Measurements from ENCODE around the gene ARHGAP45. TPM values are rescaled to one million over a fixed set of nuclear protein-coding genes. Genes with fewer than 3 reads are reported as not detected.

Gene ARHGAP45
- total and polyA plus RNA-seq, 2 donors from 2014 or later = 11.8 to 50.0 TPM

DNA sequence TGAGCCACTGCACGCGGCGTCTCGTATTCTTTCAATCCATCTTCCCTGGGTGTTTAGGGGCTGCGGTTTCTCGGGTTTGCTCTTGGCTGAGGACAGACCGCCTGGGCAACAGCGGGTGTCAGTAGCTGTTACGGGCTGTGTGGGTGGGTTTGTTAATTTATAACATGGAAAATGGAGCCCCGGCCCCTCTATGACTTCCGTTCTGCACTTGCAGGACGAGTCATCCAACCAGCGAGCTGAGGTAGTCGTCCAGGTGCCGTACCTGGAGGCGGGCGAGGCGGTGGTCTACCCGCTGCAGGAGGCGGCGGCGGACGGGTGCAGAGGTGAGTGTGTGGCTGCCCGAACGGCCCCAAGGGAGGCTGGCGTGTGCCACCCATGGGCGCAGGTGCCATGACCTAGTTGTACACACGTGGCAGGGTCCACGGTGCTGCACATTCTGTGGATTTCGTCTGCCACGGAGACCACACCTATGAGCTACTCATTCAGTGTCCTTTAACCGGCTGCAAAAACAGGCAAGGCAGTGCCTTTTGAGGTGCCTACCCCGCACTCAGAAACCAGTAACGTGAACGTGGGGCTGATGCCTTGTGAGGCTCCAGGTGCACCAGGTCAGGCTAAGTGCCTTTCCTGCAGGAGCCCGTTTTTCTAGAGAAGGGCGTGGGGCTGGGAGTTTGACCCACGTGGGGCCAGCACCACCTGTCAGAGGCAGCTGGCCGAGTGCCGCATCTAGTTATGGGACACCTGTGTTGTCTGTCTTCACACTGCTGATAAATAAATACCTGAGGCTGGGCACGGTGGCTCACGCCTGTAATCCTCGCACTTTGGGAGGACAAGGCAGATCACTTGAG lies 17.3 kb downstream of the ARHGAP45 start:
- no peak for TF ChIP-seq CTCF (IDR thresholded peaks at IDR 0.05; ENCODE audit: borderline replicate concordance, extremely low read depth, insufficient read depth)
- H3K9ac ChIP-seq (ENCODE audit: low read length in 3 of 3) = no peak overlapping the region
- DNase-seq (peak in 2 of 5 donors; percentile 48 to 79), FAIRE-seq (no peak)
- H3K27ac ChIP-seq (ENCODE audit: low read depth in 2 of 2, low read length in 2 of 2) = no peak overlapping the region
- intact Hi-C loops (cut with DNase I) = no loop called here
- H3K4me3 ChIP-seq (ENCODE audit: low read length in 3 of 3) = no peak overlapping the region
- peaks cover 0 to 4% (median 0%) of the 10 kb centered on the region in 3 donors for H3K36me3 ChIP-seq (ENCODE audit: control insufficient read depth in 2 of 3, insufficient read depth in 3 of 3, low read length in 3 of 3)
- H3K9me3 ChIP-seq (ENCODE audit: control insufficient read depth in 2 of 3, insufficient read depth in 1 of 3, low read length in 3 of 3) = no peaks in the 10 kb centered on the region
- peaks cover 0 to 7% (median 0%) of the 10 kb centered on the region in 3 donors for H3K4me1 ChIP-seq (ENCODE audit: control insufficient read depth in 2 of 3, insufficient read depth in 2 of 3, low read depth in 1 of 3, low read length in 3 of 3)
- H3K27me3 ChIP-seq (ENCODE audit: control insufficient read depth, insufficient read depth, low read length) = no peaks in the 10 kb centered on the region

GRCh38 chr19:1085053-1085658 lies 18.2 kb downstream of the ARHGAP45 start:
- Histone ChIP-seq H3K9me3 (ENCODE audit: control insufficient read depth in 2 of 3, insufficient read depth in 1 of 3, low read length in 3 of 3) (no peaks in the 10 kb centered on the region), H3K27me3 (ENCODE audit: control insufficient read depth, insufficient read depth, low read length) (no peaks in the 10 kb centered on the region), H3K4me3 (ENCODE audit: low read length in 3 of 3) (no peak overlapping the region), H3K27ac (ENCODE audit: low read depth in 2 of 2, low read length in 2 of 2) (no peak overlapping the region), H3K4me1 (ENCODE audit: control insufficient read depth in 2 of 3, insufficient read depth in 2 of 3, low read depth in 1 of 3, low read length in 3 of 3) (peaks cover 0 to 7% (median 0%) of the 10 kb centered on the region in 3 donors), H3K9ac (ENCODE audit: low read length in 3 of 3) (no peak overlapping the region), H3K36me3 (ENCODE audit: control insufficient read depth in 2 of 3, insufficient read depth in 3 of 3, low read length in 3 of 3) (peaks cover 0 to 4% (median 0%) of the 10 kb centered on the region in 3 donors)
- intact Hi-C loops (cut with DNase I) = no loop called here
- no peak for FAIRE-seq
- no peak for TF ChIP-seq CTCF (IDR thresholded peaks at IDR 0.05; ENCODE audit: borderline replicate concordance, extremely low read depth, insufficient read depth)
- no peak for DNase-seq

DNA sequence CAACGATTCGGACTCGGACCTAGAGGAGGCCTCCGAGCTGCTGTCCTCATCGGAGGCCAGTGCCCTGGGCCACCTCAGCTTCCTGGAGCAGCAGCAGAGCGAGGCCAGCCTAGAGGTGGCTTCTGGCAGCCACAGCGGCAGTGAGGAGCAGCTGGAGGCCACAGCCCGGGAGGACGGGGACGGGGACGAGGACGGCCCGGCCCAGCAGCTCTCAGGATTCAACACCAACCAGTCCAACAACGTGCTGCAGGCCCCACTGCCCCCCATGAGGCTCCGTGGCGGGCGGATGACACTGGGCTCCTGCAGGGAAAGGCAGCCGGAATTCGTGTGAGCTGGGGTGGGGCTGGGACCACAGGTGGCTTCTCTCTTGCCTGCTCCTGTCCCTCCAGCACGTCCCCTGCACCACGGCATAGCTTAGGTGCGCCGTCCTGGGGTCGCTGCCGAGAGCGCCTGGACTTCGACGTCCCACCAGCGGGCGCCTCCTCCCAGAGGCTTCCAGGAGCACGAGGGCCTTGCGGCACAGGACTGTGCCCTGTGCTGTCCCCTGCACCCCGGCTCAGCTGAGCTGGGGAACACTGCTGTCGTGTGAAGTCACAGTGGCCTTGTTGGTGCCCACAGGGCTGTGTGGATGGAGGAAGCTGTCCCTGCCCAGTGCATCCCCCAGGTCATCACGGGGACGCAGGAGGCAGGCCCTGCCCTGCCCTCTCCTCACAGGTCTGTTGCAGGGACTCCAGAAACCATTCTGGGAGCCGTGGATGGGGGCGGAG lies 18.9 kb downstream of the ARHGAP45 start:
- TF ChIP-seq CTCF (IDR thresholded peaks at IDR 0.05; ENCODE audit: borderline replicate concordance, extremely low read depth, insufficient read depth) = no peak
- H3K9me3 ChIP-seq (ENCODE audit: control insufficient read depth in 2 of 3, insufficient read depth in 1 of 3, low read length in 3 of 3) = no peaks in the 10 kb centered on the region
- DNase-seq = no peak
- intact Hi-C loops (cut with DNase I) = no loop called here
- no peak overlapping the region for H3K4me3 ChIP-seq (ENCODE audit: low read length in 3 of 3)
- peaks cover 0 to 4% (median 0%) of the 10 kb centered on the region in 3 donors for H3K36me3 ChIP-seq (ENCODE audit: control insufficient read depth in 2 of 3, insufficient read depth in 3 of 3, low read length in 3 of 3)
- no peak overlapping the region for H3K27ac ChIP-seq (ENCODE audit: low read depth in 2 of 2, low read length in 2 of 2)
- no peaks in the 10 kb centered on the region for H3K27me3 ChIP-seq (ENCODE audit: control insufficient read depth, insufficient read depth, low read length)
- no peak overlapping the region for H3K9ac ChIP-seq (ENCODE audit: low read length in 3 of 3)
- H3K4me1 ChIP-seq (ENCODE audit: control insufficient read depth in 2 of 3, insufficient read depth in 2 of 3, low read depth in 1 of 3, low read length in 3 of 3) = peaks cover 0 to 4% (median 0%) of the 10 kb centered on the region in 3 donors
- FAIRE-seq = no peak

Measured in kidney (tissue), 14 donors.